Measurements from ENCODE around the gene EHBP1L1. TPM values are rescaled to one million over a fixed set of nuclear protein-coding genes. Genes with fewer than 3 reads are reported as not detected.

EHBP1L1 gene
- total and polyA plus RNA-seq, 2 of the 13 experiments (the other 11 are each of a cell fraction or from before 2014, with no cell fraction given): 8.3 to 10.6 TPM

GRCh38 chr11:65558930-65559509 lies 16.8 kb upstream of the EHBP1L1 start (continued):
- TF ChIP-seq ZNF274 (CRISPR knock-in tag; IDR thresholded peaks at IDR 0.05) (no peak), ZBTB33 (CRISPR knock-in tag; IDR thresholded peaks at IDR 0.05) (no peak), HOXA7 (CRISPR knock-in tag; IDR thresholded peaks at IDR 0.05) (no peak), GMEB1 (CRISPR knock-in tag; IDR thresholded peaks at IDR 0.05; ENCODE audit: borderline replicate concordance) (no peak), FIP1L1 (IDR thresholded peaks at IDR 0.05; ENCODE audit: borderline replicate concordance, insufficient read depth, low read depth, low read length) (no peak), MATR3 (CRISPR knock-in tag; IDR thresholded peaks at IDR 0.05) (no peak), ZBTB7B (CRISPR knock-in tag; IDR thresholded peaks at IDR 0.05) (0 out of 2 replicates have a peak, but pooled peaks have one; percentile 20), TOPORS (CRISPR knock-in tag; IDR thresholded peaks at IDR 0.05) (no peak), PRPF4 (IDR thresholded peaks at IDR 0.05; ENCODE audit: low read depth, low read length, poor library complexity, severe bottlenecking) (no peak), ZNF614 (CRISPR knock-in tag; IDR thresholded peaks at IDR 0.05; ENCODE audit: borderline replicate concordance) (no peak), FOXP1 (IDR thresholded peaks at IDR 0.05) (no peak), FOXP1 (CRISPR knock-in tag; IDR thresholded peaks at IDR 0.05) (no peak), ZBTB42 (CRISPR knock-in tag; IDR thresholded peaks at IDR 0.05) (no peak)
- TF ChIP-seq, protein P1, sequence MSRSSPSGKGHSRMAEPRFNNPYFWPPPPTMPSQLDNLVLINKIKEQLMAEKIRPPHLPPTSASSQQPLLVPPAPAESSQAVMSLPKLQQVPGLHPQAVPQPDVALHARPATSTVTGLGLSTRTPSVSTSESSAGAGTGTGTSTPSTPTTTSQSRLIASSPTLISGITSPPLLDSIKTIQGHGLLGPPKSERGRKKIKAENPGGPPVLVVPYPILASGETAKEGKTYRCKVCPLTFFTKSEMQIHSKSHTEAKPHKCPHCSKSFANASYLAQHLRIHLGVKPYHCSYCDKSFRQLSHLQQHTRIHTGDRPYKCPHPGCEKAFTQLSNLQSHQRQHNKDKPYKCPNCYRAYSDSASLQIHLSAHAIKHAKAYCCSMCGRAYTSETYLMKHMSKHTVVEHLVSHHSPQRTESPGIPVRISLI (CRISPR knock-in tag; IDR thresholded peaks at IDR 0.05; ENCODE audit: borderline replicate concordance): peak; percentile 30; the same call in 1 of the 2 replicates
- TF ChIP-seq, protein P2, sequence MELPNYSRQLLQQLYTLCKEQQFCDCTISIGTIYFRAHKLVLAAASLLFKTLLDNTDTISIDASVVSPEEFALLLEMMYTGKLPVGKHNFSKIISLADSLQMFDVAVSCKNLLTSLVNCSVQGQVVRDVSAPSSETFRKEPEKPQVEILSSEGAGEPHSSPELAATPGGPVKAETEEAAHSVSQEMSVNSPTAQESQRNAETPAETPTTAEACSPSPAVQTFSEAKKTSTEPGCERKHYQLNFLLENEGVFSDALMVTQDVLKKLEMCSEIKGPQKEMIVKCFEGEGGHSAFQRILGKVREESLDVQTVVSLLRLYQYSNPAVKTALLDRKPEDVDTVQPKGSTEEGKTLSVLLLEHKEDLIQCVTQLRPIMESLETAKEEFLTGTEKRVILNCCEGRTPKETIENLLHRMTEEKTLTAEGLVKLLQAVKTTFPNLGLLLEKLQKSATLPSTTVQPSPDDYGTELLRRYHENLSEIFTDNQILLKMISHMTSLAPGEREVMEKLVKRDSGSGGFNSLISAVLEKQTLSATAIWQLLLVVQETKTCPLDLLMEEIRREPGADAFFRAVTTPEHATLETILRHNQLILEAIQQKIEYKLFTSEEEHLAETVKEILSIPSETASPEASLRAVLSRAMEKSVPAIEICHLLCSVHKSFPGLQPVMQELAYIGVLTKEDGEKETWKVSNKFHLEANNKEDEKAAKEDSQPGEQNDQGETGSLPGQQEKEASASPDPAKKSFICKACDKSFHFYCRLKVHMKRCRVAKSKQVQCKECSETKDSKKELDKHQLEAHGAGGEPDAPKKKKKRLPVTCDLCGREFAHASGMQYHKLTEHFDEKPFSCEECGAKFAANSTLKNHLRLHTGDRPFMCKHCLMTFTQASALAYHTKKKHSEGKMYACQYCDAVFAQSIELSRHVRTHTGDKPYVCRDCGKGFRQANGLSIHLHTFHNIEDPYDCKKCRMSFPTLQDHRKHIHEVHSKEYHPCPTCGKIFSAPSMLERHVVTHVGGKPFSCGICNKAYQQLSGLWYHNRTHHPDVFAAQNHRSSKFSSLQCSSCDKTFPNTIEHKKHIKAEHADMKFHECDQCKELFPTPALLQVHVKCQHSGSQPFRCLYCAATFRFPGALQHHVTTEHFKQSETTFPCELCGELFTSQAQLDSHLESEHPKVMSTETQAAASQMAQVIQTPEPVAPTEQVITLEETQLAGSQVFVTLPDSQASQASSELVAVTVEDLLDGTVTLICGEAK (IDR thresholded peaks at IDR 0.05): no peak
- TF ChIP-seq, protein P2 (CRISPR knock-in tag; IDR thresholded peaks at IDR 0.05): no peak; the same call in 1 of the 2 replicates

Measured in HepG2 (cell line).